GM19025 (cell line): ENCODE data around the gene TLL1.

Experiments
- ATAC-seq: cut with Tn5 transposase; IDR thresholded peaks from one replicate; pipeline ENCODE4 v1.9.1; 2021; ENCODE audit warnings: mild to moderate bottlenecking, low read depth, moderate library complexity; ENCODE audit not compliant: unreplicated experiment

The TLL1 gene

GRCh38 chr4:166042510-166043055 lies 169.5 kb downstream of the TLL1 start:
- no peak for ATAC-seq

DNA sequence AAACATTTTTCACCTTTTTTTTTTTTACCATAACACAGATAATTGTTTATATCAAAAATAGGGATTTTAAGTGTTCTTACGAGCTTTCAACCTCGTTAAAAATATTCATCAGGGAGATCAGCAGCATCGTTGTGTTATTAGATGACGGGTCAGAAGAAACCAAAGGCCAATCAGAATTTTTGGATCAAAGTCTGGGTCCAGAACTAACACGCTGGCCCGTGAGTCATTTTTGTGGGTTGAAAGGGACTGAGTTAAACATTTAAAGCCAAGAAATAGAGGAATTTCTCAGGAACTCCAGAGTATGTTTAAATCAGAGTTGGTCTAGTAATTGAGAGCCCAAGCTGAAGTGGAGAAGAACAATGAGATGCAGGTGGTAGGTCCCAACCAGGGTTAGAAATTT lies 170.8 kb downstream of the TLL1 start:
- ATAC-seq = no peak

DNA sequence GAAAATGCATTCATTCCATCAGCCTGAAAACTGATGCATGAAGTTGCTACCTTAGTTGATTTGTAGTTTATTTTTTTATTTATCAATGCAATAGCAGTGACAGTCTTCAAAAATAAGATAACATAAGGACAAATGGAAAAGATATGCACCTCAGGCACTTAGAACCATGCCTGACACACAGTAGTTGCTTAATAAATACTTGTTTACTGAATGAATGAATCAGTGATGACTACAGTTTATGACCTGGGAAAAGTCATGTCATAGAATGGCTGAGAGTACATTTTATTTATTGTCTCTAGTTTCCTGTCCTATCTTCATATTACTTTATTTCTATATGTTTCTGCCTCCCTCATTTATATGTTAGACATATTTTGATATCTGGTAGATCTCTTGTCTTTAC lies 171.8 kb downstream of the TLL1 start:
- no peak for ATAC-seq

GRCh38 chr4:166045457-166045856 lies 172.4 kb downstream of the TLL1 start:
- ATAC-seq = peak; percentile 43

- no peak for ATAC-seq
Observed at GRCh38 chr4:166049036-166049435, 176.0 kb downstream of the TLL1 start.

GRCh38 chr4:166064721-166065120 lies 191.7 kb downstream of the TLL1 start:
- no peak for ATAC-seq

DNA sequence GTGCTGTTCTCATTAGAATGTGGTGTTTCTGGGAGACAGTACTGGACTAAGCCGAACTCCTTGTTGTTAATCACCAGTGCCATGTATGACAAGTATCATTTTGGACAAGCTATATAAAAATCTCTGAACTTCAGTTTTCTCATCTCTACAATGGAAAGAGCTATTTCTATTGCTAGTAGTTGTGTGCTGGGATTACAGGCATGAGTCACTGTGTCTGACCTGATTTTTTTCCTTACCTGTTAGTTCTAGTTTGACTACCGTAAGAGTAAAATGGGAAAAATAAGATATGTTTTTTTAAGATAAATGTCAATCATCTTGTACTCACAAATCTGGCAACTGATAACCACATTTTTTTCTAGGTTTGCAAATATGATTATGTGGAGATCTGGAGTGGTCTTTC lies 192.3 kb downstream of the TLL1 start:
- no peak for ATAC-seq

GRCh38 chr4:166066936-166067335 lies 193.9 kb downstream of the TLL1 start:
- no peak for ATAC-seq

GRCh38 chr4:166067915-166068314 lies 194.9 kb downstream of the TLL1 start:
- ATAC-seq = no peak

GRCh38 chr4:166073783-166074182 lies 200.7 kb downstream of the TLL1 start:
- ATAC-seq = no peak

DNA sequence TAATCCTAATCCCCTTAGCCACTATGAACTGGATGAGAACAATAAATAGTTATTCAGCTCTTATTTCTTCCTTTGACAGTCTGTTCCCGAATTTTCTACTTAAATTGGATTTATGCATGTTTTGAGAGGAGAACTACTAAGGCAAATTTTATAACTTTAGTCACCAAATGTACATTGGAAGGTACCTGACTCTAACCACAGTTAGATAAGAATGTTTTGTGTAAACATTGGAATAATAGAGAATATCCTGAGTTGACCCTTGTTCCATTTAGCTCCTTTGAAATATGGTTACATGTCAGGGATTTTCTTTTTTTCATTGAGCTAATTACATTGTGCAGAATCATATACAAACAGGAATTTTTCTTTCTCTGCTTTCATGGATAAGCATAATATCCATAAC lies 202.6 kb downstream of the TLL1 start:
- ATAC-seq = no peak

DNA sequence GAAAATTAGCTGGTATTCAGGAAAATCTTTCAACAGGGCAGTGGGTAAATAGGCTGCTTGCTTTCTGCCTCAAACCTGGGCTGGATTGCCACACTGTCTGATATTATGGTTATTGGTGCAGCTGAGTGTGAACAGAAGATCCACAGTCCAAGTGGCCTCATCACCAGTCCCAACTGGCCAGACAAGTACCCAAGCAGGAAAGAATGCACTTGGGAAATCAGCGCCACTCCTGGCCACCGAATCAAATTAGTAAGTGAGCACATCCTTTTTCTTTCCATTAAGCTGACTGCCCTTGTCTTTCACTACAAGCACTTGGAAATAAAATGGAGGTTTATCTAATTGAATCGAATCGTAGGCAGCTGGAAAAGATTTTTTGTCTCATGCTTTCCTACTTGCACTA lies 204.7 kb downstream of the TLL1 start:
- no peak for ATAC-seq

DNA sequence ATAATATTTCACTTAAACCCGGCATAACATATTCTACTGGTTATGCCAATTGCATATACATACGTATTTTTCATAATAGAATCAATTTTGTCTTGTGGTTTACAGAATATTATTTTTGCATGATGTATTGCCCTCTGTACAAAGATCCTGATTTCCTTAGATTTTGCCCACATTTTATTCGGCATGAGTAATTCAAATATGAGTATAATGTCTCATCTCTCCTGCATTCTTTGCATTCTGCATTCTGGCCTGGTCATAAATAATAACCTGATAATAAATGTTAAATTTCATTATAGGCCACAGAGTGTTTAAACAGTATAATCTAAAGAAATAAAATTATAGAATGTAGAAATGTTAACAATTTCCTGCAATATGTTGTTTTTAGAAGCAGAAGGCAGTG lies 205.3 kb downstream of the TLL1 start:
- no peak for ATAC-seq

DNA sequence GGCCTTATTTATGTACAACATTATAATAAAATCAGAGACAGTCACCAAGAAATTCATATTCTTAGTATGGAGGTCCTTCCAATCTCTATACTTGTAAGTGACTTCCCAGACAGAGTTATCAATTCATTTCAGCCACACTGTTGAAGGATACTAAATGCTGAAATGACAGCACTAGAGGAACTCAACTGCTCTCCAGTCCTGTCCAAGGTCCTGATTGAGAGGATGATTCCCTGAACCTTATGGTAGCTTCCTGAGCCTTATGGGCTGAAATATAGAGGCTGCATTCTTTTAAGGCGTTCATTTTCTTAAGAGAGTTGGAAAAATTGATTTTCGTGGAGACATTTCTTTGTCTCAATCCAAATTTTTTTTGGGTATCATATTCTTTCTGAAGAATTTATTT lies 205.9 kb downstream of the TLL1 start:
- ATAC-seq = no peak

DNA sequence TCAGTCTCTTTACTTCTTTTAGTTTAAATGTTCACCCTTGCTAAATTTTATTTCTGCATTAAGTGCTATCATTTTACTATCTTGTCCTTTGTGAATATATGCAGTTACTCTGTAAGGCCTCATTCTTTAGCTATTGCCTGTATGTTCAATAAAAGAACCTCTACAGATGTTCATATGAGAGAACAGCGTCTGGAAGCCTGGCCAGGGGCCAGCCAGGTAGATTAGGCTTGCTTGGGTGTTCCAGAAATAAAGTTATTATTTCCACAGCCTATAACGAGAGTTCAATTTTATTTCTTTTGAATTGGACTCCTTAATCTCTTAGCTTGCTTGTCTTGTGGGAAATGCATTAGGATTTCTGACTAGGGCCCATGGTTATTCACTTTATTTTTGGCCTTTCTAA lies 214.5 kb downstream of the TLL1 start:
- no peak for ATAC-seq

- no peak for ATAC-seq
Observed at GRCh38 chr4:166088576-166088975, 215.5 kb downstream of the TLL1 start.

GRCh38 chr4:166091146-166091545 lies 218.1 kb downstream of the TLL1 start:
- no peak for ATAC-seq

- ATAC-seq = no peak
Observed at GRCh38 chr4:166091912-166092510, 219.0 kb downstream of the TLL1 start.

GRCh38 chr4:166092797-166093290 lies 219.8 kb downstream of the TLL1 start:
- ATAC-seq = no peak

- no peak for ATAC-seq
Observed at GRCh38 chr4:166104623-166105022, 231.6 kb downstream of the TLL1 start.

DNA sequence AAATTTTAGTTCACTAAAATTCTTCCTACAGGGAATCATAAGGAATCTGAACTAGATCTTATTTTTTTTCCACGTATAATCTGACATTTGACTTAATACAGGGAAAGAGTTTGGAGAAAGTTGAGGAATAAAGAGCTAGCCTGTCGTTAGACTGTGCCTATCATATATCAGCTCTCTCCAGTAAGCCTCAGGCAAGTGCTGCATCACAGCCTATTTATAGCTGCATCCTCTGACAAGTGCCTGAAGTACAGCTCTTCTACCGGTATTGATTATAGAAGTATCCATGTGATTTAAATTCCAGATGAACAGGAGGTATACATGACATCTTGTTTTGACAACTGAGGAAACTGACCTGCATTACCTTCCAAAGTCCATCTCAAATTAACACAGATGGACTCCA lies 248.9 kb downstream of the TLL1 start:
- ATAC-seq = no peak

- ATAC-seq = no peak
Observed at GRCh38 chr4:166123546-166123945, 250.5 kb downstream of the TLL1 start.

GRCh38 chr4:166128403-166128802 lies 255.4 kb downstream of the TLL1 start:
- ATAC-seq = no peak
